Measurements from ENCODE around the gene WIPF2.

WIPF2 gene

GRCh38 chr17:40253565-40253964, 34.5 kb downstream of the WIPF2 start:
- no peak for DNase-seq

GRCh38 chr17:40259505-40259904, 40.4 kb downstream of the WIPF2 start:
- no peak for DNase-seq

- DNase-seq = no peak
Measured at GRCh38 chr17:40260528-40260927, 41.4 kb downstream of the WIPF2 start.

GRCh38 chr17:40264458-40265185, 45.5 kb downstream of the WIPF2 start:
- no peak for DNase-seq

GRCh38 chr17:40265337-40265736, 46.2 kb downstream of the WIPF2 start:
- DNase-seq = no peak

GRCh38 chr17:40266882-40267281, 47.8 kb downstream of the WIPF2 start:
- no peak for DNase-seq

GRCh38 chr17:40268141-40268712, 49.1 kb downstream of the WIPF2 start:
- no peak for DNase-seq

GRCh38 chr17:40278414-40278813, 59.3 kb downstream of the WIPF2 start:
- no peak for DNase-seq

- no peak for DNase-seq
Measured at GRCh38 chr17:40279402-40279801, 60.3 kb downstream of the WIPF2 start.

- DNase-seq = no peak
Measured at GRCh38 chr17:40281663-40282062, 62.6 kb downstream of the WIPF2 start.

GRCh38 chr17:40283662-40284061, 64.6 kb downstream of the WIPF2 start:
- DNase-seq = no peak

- no peak for DNase-seq
Measured at GRCh38 chr17:40284085-40284713, 65.1 kb downstream of the WIPF2 start.

GRCh38 chr17:40286473-40286872, 67.4 kb downstream of the WIPF2 start:
- no peak for DNase-seq

GRCh38 chr17:40287159-40287493, 68.0 kb downstream of the WIPF2 start:
- DNase-seq = no peak

- peak; percentile 100 for DNase-seq
Measured at GRCh38 chr17:40287494-40288369, 68.6 kb downstream of the WIPF2 start, which contains the start of gene CDC6. CDC6 (plus strand) TSS chr17:40287879; CDS start chr17:40289421, 1,542 bp downstream.

GRCh38 chr17:40290629-40291280, 71.7 kb downstream of the WIPF2 start:
- peak; percentile 89 for DNase-seq

- no peak for DNase-seq
Measured at GRCh38 chr17:40291281-40291664, 72.2 kb downstream of the WIPF2 start.

GRCh38 chr17:40293363-40293762, 74.3 kb downstream of the WIPF2 start:
- DNase-seq = no peak

GRCh38 chr17:40295488-40296436, 76.7 kb downstream of the WIPF2 start:
- no peak for DNase-seq

- no peak for DNase-seq
Measured at GRCh38 chr17:40297511-40297910, 78.4 kb downstream of the WIPF2 start.

GRCh38 chr17:40298726-40299125, 79.6 kb downstream of the WIPF2 start:
- no peak for DNase-seq
